Measurements from ENCODE around the gene TTLL1.
A peak's percentile ranks its signal among the peaks of the same experiment; 100 is the strongest.
"Not testable (repeated sequence)": the region's sequence is repeated elsewhere in the genome, so short reads cannot be mapped to it uniquely, and the experiment has no call there.

Gene TTLL1

GRCh38 chr22:43110444-43110926 lies 21.3 kb upstream of the TTLL1 start, which contains the start of gene BIK:
Gene BIK, plus strand, starts transcription at chr22:43110750. Its CDS starts 13,273 bp downstream, at chr22:43124023.
- peak within 1 kb of the TSS; percentile 60 for H3K4me3 ChIP-seq (ENCODE audit: low read depth, low read length)

GRCh38 chr22:43109921-43110443 lies 20.8 kb upstream of the TTLL1 start:
- peak overlapping the region; percentile 48 for H3K4me3 ChIP-seq (ENCODE audit: low read depth, low read length)

- H3K4me3 ChIP-seq (ENCODE audit: low read depth, low read length) = no peak overlapping the region
These were observed 20.3 kb upstream of the TTLL1 start for GRCh38 chr22:43109511-43109910.

- no peak overlapping the region for H3K4me3 ChIP-seq (ENCODE audit: low read depth, low read length)
These were observed 17.1 kb upstream of the TTLL1 start for GRCh38 chr22:43106302-43106701.

GRCh38 chr22:43104950-43105349 lies 15.8 kb upstream of the TTLL1 start:
- not testable (repeated sequence) for H3K4me3 ChIP-seq (ENCODE audit: low read depth, low read length)

- not testable (repeated sequence) for H3K4me3 ChIP-seq (ENCODE audit: low read depth, low read length)
These were observed 14.9 kb upstream of the TTLL1 start for GRCh38 chr22:43104056-43104625.

GRCh38 chr22:43101306-43101705 lies 12.1 kb upstream of the TTLL1 start:
- no peak overlapping the region for H3K4me3 ChIP-seq (ENCODE audit: low read depth, low read length)

GRCh38 chr22:43100225-43100624 lies 11.0 kb upstream of the TTLL1 start:
- H3K4me3 ChIP-seq (ENCODE audit: low read depth, low read length) = no peak overlapping the region

- no peak overlapping the region for H3K4me3 ChIP-seq (ENCODE audit: low read depth, low read length)
These were observed 9.9 kb upstream of the TTLL1 start for GRCh38 chr22:43099095-43099494.

GRCh38 chr22:43098356-43098755 lies 9.2 kb upstream of the TTLL1 start:
- H3K4me3 ChIP-seq (ENCODE audit: low read depth, low read length) = no peak overlapping the region

GRCh38 chr22:43096420-43096819 lies 7.2 kb upstream of the TTLL1 start:
- H3K4me3 ChIP-seq (ENCODE audit: low read depth, low read length) = no peak overlapping the region

- no peak overlapping the region for H3K4me3 ChIP-seq (ENCODE audit: low read depth, low read length)
These were observed 5.4 kb upstream of the TTLL1 start for GRCh38 chr22:43094551-43094950.

- H3K4me3 ChIP-seq (ENCODE audit: low read depth, low read length) = no peak overlapping the region
These were observed 4.9 kb upstream of the TTLL1 start for GRCh38 chr22:43094085-43094484.

- H3K4me3 ChIP-seq (ENCODE audit: low read depth, low read length) = no peak overlapping the region
These were observed 2.9 kb upstream of the TTLL1 start for GRCh38 chr22:43092085-43092484.

GRCh38 chr22:43090130-43090789 lies 1.1 kb upstream of the TTLL1 start:
- H3K4me3 ChIP-seq (ENCODE audit: low read depth, low read length) = no peak overlapping the region

GRCh38 chr22:43088627-43088983 lies 586 bp downstream of the TTLL1 start:
- peak overlapping the region; percentile 81 for H3K4me3 ChIP-seq (ENCODE audit: low read depth, low read length)

GRCh38 chr22:43085658-43086606 lies 3.3 kb downstream of the TTLL1 start:
- H3K4me3 ChIP-seq (ENCODE audit: low read depth, low read length) = no peak overlapping the region

- H3K4me3 ChIP-seq (ENCODE audit: low read depth, low read length) = no peak overlapping the region
These were observed 7.2 kb downstream of the TTLL1 start for GRCh38 chr22:43081968-43082367.

GRCh38 chr22:43080616-43081015 lies 8.6 kb downstream of the TTLL1 start:
- H3K4me3 ChIP-seq (ENCODE audit: low read depth, low read length) = no peak overlapping the region

GRCh38 chr22:43079742-43080141 lies 9.4 kb downstream of the TTLL1 start:
- H3K4me3 ChIP-seq (ENCODE audit: low read depth, low read length) = no peak overlapping the region

GRCh38 chr22:43078522-43078921 lies 10.7 kb downstream of the TTLL1 start:
- H3K4me3 ChIP-seq (ENCODE audit: low read depth, low read length) = no peak overlapping the region

All from iPS-11a (cell line).